Keratinocyte (primary cell): ENCODE results near the gene PFN4.

Source experiments
- EZH2 ChIP-seq: IDR thresholded peaks from one replicate; pipeline ENCODE4 v1.6.1; 2012; ENCODE audit warnings: inconsistent platforms, mild to moderate bottlenecking, low read length, moderate library complexity
- TF ChIP-seq, protein P1 (sequence below), 3 experiments: IDR thresholded peaks in 1 of 3; conservative IDR thresholded peaks in 1 of 3; optimal IDR thresholded peaks in 1 of 3; 2 replicates in 2 of 3; 3 replicates in 1 of 3; pipeline versions ENCODE3 to v1.5.1; 2011; ENCODE audit warnings: low read length in 3 of 3, mild to moderate bottlenecking in 3 of 3, moderate library complexity in 2 of 3, control low read depth in 1 of 3, inconsistent platforms in 1 of 3; ENCODE audit not compliant: insufficient read depth in 2 of 3; ENCODE audit errors: extremely low read depth in 1 of 3

DNA sequence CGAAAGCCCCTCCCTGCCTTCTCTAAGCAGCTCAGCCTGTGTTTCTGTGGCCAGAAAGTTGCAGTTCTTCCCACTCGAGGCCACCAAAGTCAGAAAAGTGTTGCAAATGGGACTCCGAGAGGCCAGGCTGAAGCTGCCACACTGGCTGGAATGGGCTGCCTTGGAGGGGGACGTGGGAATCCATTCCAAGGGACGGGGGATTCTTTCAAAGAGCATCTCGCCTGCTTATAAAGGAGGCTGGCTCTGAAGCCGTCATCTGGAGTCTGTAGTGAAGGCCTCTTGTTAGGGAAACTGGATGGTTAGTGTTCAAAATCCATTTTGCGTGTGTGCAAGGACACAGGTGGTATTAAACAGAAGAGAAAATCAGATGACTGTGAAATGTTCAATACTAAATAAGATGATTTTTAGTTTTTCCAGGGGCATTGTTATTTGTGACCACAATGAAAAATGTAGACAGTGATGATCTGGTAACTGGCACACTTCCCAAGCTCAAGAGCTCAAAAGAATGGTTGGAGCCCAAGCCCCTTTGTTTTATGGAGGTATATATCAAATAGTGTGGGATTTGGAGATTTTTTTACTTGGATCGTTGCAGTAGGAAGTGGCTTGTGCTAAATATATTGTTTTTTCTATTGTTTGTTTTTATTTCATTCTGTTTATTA lies 917 bp upstream of the PFN4 start:
- TF ChIP-seq, protein P1, sequence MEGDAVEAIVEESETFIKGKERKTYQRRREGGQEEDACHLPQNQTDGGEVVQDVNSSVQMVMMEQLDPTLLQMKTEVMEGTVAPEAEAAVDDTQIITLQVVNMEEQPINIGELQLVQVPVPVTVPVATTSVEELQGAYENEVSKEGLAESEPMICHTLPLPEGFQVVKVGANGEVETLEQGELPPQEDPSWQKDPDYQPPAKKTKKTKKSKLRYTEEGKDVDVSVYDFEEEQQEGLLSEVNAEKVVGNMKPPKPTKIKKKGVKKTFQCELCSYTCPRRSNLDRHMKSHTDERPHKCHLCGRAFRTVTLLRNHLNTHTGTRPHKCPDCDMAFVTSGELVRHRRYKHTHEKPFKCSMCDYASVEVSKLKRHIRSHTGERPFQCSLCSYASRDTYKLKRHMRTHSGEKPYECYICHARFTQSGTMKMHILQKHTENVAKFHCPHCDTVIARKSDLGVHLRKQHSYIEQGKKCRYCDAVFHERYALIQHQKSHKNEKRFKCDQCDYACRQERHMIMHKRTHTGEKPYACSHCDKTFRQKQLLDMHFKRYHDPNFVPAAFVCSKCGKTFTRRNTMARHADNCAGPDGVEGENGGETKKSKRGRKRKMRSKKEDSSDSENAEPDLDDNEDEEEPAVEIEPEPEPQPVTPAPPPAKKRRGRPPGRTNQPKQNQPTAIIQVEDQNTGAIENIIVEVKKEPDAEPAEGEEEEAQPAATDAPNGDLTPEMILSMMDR (optimal IDR thresholded peaks at IDR 0.05 in 1 of 3, IDR thresholded peaks at IDR 0.05 in 1 of 3, conservative IDR thresholded peaks at IDR 0.05 in 1 of 3; ENCODE audit: extremely low read depth in 1 of 3, insufficient read depth in 2 of 3, low read length in 3 of 3) = no peak
- TF ChIP-seq EZH2 = no peak
